Panc1 (cell line): ENCODE results near the gene VPS16. TPM values are rescaled to one million over a fixed set of nuclear protein-coding genes. Genes with fewer than 3 reads are reported as not detected.
A peak's percentile ranks its signal among the peaks of the same experiment; 100 is the strongest.

Experiments
- ATAC-seq: fragments of 200-7000 bp; cut with Tn5 transposase; 2 replicates; pipeline ENCODE4 v1.9.1; 2020; ENCODE audit warnings: mild to moderate bottlenecking, moderate library complexity
- BruUV-seq: library from RNA; stranded (reverse); fragments of 400-500 nt; replicated peaks from 2 replicates; lab custom pipeline; 2021; lab: Mats Ljungman, UMichigan
- CTCF ChIA-PET: fragments of 300-600 bp; sonication (Branson Sonifier 250); formaldehyde crosslinking; loops from one replicate; lab custom pipeline; 2022; ENCODE audit warnings: antibody characterized with exemption; lab: Charles Lee
- POLR2A ChIA-PET: fragments of 300-600 bp; sonication (Branson Sonifier 250); formaldehyde crosslinking; loops from one replicate; lab custom pipeline; 2022; ENCODE audit warnings: antibody characterized with exemption; lab: Charles Lee
- DNase-seq: peaks from one replicate; pipeline ENCODE4 v3.0.0-alpha.2; 2010; ENCODE audit warnings: low read depth, low spot score
- H3K27ac ChIP-seq: 2 replicates; pipeline ENCODE4 v1.5.1; 2011; ENCODE audit warnings: mild to moderate bottlenecking, low read length, inconsistent platforms
- H3K27me3 ChIP-seq: fragments of 200-500 bp; sonication (Bioruptor generic); 2 replicates; pipeline ENCODE4 v1.6.0; 2014; ENCODE audit warnings: low read length, inconsistent platforms; ENCODE audit not compliant: control insufficient read depth, insufficient read depth
- H3K36me3 ChIP-seq: fragments of 200-500 bp; sonication (Bioruptor generic); 2 replicates; pipeline ENCODE4 v1.5.1; 2014; ENCODE audit warnings: inconsistent platforms, mild to moderate bottlenecking, low read length, moderate library complexity; ENCODE audit not compliant: control insufficient read depth, insufficient read depth
- H3K4me1 ChIP-seq: 2 replicates; pipeline ENCODE4 v1.5.1; 2011; ENCODE audit warnings: inconsistent platforms, mild to moderate bottlenecking, low read length, moderate library complexity; ENCODE audit not compliant: control insufficient read depth, insufficient read depth
- H3K4me3 ChIP-seq, 2 experiments: 2 replicates each; pipeline ENCODE4 v1.5.1; 2011 to 2012; ENCODE audit warnings: low read depth in 2 of 2, low read length in 2 of 2, mild to moderate bottlenecking in 2 of 2, inconsistent platforms in 1 of 2, moderate library complexity in 1 of 2
- H3K9me3 ChIP-seq: fragments of 200-500 bp; sonication (Bioruptor generic); 2 replicates; pipeline ENCODE4 v1.5.1; 2014; ENCODE audit warnings: low read depth, mild to moderate bottlenecking, inconsistent platforms, low read length, moderate library complexity; ENCODE audit not compliant: control insufficient read depth, insufficient read depth
- POLR2AphosphoS5 ChIP-seq: IDR thresholded peaks from 2 replicates; pipeline ENCODE4 v1.6.1; 2012; ENCODE audit warnings: mild to moderate bottlenecking, low read depth, low read length, moderate library complexity
- REST ChIP-seq, 2 experiments: IDR thresholded peaks; 2 replicates each; pipeline ENCODE4 v1.6.1; 2011 to 2012; ENCODE audit warnings: low read depth in 2 of 2, control low read depth in 1 of 2, low read length in 1 of 2, mild to moderate bottlenecking in 1 of 2, moderate library complexity in 1 of 2; ENCODE audit not compliant: insufficient read depth in 1 of 2
- SIN3A ChIP-seq: IDR thresholded peaks from 2 replicates; pipeline ENCODE4 v1.6.1; 2012; ENCODE audit warnings: low read depth, mild to moderate bottlenecking, low read length, moderate library complexity, borderline replicate concordance; ENCODE audit not compliant: insufficient read depth
- TCF7L2 ChIP-seq: IDR thresholded peaks from 2 replicates; pipeline ENCODE4 v1.6.1; 2011; ENCODE audit warnings: mild to moderate bottlenecking, low read depth, low read length, inconsistent platforms
- in situ Hi-C: cut with HindIII; loops from 2 replicates; pipeline ENCODE4 v1.10.0; 2016; ENCODE audit warnings: low sequenced_read_pairs, low pct_unique_long_range_greater_than_20kb
- intact Hi-C: fragments of 100-400 bp; cut with micrococcal nuclease; formaldehyde crosslinking; loops from one replicate; pipeline ENCODE4 v1.10.0; 2022; ENCODE audit not compliant: unreplicated experiment
- total RNA-seq: library from RNA; stranded (reverse); gene quantifications from one replicate; pipeline ENCODE4 v1.2.1, GENCODE V29; 2021; ENCODE audit not compliant: unreplicated experiment
- TF ChIP-seq, protein P1 (sequence below): fragments of 450-650 bp; IDR thresholded peaks from 2 replicates; pipeline ENCODE4 v1.5.1; 2017; ENCODE audit warnings: mild to moderate bottlenecking

The VPS16 gene
- total RNA-seq, 1 experiment from 2014 or later: 35.3 TPM

DNA sequence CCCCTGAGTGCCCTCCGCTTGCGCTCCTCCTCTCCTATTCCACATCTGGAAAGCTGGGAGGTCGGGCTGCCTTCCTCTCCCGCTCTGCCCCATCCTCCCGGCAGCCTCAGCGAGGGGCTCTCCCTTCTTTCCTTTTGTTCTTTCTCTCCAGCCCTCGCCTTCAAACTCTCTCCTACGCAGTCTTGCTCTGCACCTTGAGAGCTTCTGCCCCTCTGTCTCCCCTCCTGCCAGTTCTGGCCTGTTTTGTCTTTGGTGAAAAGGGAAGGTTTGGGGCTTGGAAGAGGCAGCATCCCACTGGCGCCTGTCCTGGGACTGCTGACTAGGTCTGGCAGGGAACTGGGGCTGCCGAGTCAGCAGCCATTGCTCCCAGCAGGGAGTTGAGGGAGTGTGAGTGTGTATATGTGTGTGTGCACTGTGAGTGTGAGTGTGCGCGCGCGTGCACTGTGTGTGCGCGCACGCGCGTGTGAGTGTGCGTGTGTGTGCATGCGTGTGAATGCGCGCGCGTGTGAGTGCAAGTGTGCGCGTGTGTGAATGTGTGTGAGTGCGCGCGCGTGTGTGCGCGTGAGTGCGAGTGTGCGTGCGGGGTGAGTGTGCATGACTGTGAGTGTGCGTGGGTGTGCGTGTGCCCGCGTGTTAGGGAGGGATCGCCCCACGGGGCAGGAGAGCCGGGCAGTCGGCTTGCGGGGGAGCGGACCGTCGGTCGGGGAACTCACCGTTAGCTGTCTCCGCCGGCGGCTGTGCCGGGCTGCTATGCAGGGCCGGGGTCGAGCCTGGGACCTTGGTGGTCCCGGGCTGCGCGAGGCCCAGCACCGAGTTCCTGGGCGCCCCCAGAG, 40.6 kb upstream of the VPS16 start:
- DNase-seq (no peak), ATAC-seq (0 out of 2 replicates have a peak, but pooled peaks have one; percentile 19)
- intact Hi-C loops (no loop called here), in situ Hi-C loops (no loop called here)
- CTCF ChIA-PET: no interaction called here
- Histone ChIP-seq H3K27me3 (peaks cover 11% of the 10 kb centered on the region; the same call in 1 of the 2 replicates), H3K4me1 (no peaks in the 10 kb centered on the region; the same call in 1 of the 2 replicates), H3K27ac (no peak overlapping the region), H3K36me3 (no peaks in the 10 kb centered on the region), H3K4me3 (peak overlapping the region in 1 of 2 experiments; percentile 31; a peak in 1 of 4 replicates), H3K9me3 (no peaks in the 10 kb centered on the region)
- no peak for TF ChIP-seq REST (IDR thresholded peaks at IDR 0.05; ENCODE audit: insufficient read depth in 1 of 2, low read depth in 2 of 2, low read length in 1 of 2)
- no peak for TF ChIP-seq POLR2AphosphoS5
- TF ChIP-seq, protein P1, sequence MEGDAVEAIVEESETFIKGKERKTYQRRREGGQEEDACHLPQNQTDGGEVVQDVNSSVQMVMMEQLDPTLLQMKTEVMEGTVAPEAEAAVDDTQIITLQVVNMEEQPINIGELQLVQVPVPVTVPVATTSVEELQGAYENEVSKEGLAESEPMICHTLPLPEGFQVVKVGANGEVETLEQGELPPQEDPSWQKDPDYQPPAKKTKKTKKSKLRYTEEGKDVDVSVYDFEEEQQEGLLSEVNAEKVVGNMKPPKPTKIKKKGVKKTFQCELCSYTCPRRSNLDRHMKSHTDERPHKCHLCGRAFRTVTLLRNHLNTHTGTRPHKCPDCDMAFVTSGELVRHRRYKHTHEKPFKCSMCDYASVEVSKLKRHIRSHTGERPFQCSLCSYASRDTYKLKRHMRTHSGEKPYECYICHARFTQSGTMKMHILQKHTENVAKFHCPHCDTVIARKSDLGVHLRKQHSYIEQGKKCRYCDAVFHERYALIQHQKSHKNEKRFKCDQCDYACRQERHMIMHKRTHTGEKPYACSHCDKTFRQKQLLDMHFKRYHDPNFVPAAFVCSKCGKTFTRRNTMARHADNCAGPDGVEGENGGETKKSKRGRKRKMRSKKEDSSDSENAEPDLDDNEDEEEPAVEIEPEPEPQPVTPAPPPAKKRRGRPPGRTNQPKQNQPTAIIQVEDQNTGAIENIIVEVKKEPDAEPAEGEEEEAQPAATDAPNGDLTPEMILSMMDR: no peak
- TF ChIP-seq TCF7L2: no peak
- TF ChIP-seq SIN3A: no peak
- BruUV-seq: no TSS peak
- POLR2A ChIA-PET: no interaction called here

- H3K27me3 ChIP-seq: peaks cover 7% of the 10 kb centered on the region; the same call in 1 of the 2 replicates
- H3K27ac ChIP-seq: no peak within 1 kb of the TSS
- TF ChIP-seq, protein P1: no peak
- TF ChIP-seq REST (IDR thresholded peaks at IDR 0.05; ENCODE audit: insufficient read depth in 1 of 2, low read depth in 2 of 2, low read length in 1 of 2) (no peak), POLR2AphosphoS5 (no peak), TCF7L2 (no peak), SIN3A (no peak)
- DNase-seq (no peak), ATAC-seq (no peak)
- BruUV-seq: no TSS peak
- intact Hi-C loops: no loop called here
- H3K36me3 ChIP-seq: no peaks in the 10 kb centered on the region
- no peaks in the 10 kb centered on the region; the same call in 1 of the 2 replicates for H3K4me1 ChIP-seq
- CTCF ChIA-PET: no interaction called here
- H3K4me3 ChIP-seq: peak within 1 kb of the TSS in 1 of 2 experiments; percentile 31; a peak in 1 of 4 replicates
- POLR2A ChIA-PET: no interaction called here
- in situ Hi-C loops: no loop called here
- H3K9me3 ChIP-seq: no peaks in the 10 kb centered on the region
These were observed 39.8 kb upstream of the VPS16 start, which contains the start of gene CPXM1 for GRCh38 chr20:2800521-2801285. CPXM1 (minus strand) TSS chr20:2800627; CDS start chr20:2800572, 55 bp downstream.
